NCI-H524 (cell line): Measurements from ENCODE around the gene PLCB1.
A peak's percentile ranks its signal among the peaks of the same experiment; 100 is the strongest.
"Not testable (repeated sequence)": the region's sequence is repeated elsewhere in the genome, so short reads cannot be mapped to it uniquely, and the experiment has no call there.

ENCODE experiments used
- DNase-seq, 2 experiments: peaks; one replicate each; lab custom pipeline; 2025; lab: John Stamatoyannopoulos, UW

The PLCB1 gene

GRCh38 chr20:8156235-8157079 is 24.4 kb downstream of the PLCB1 start:
- DNase-seq: peak in 1 of 2 experiments; percentile 14

- not testable (repeated sequence) for DNase-seq
Observed at GRCh38 chr20:8159217-8159616, 27.2 kb downstream of the PLCB1 start.

GRCh38 chr20:8161264-8162071 is 29.4 kb downstream of the PLCB1 start:
- DNase-seq: no peak

- DNase-seq: no peak
Observed at GRCh38 chr20:8162610-8163009, 30.5 kb downstream of the PLCB1 start.

GRCh38 chr20:8163543-8163942 is 31.5 kb downstream of the PLCB1 start:
- DNase-seq: no peak

- no peak for DNase-seq
Observed at GRCh38 chr20:8166730-8167129, 34.7 kb downstream of the PLCB1 start.

GRCh38 chr20:8168785-8169288 is 36.8 kb downstream of the PLCB1 start:
- DNase-seq: no peak

- no peak for DNase-seq
Observed at GRCh38 chr20:8170921-8171320, 38.9 kb downstream of the PLCB1 start.

- DNase-seq: no peak
Observed at GRCh38 chr20:8172191-8172590, 40.1 kb downstream of the PLCB1 start.

- peak; percentile 74 to 93 for DNase-seq
Observed at GRCh38 chr20:8175741-8176675, 43.9 kb downstream of the PLCB1 start.

- no peak for DNase-seq
Observed at GRCh38 chr20:8183526-8183925, 51.5 kb downstream of the PLCB1 start.

- no peak for DNase-seq
Observed at GRCh38 chr20:8187740-8188139, 55.7 kb downstream of the PLCB1 start.

- DNase-seq: no peak
Observed at GRCh38 chr20:8190043-8190880, 58.2 kb downstream of the PLCB1 start.

- no peak for DNase-seq
Observed at GRCh38 chr20:8194721-8195120, 62.7 kb downstream of the PLCB1 start.

GRCh38 chr20:8196096-8196495 is 64.0 kb downstream of the PLCB1 start:
- DNase-seq: no peak

GRCh38 chr20:8200220-8200619 is 68.2 kb downstream of the PLCB1 start:
- DNase-seq: no peak

GRCh38 chr20:8203366-8203765 is 71.3 kb downstream of the PLCB1 start:
- DNase-seq: no peak

GRCh38 chr20:8205996-8206395 is 73.9 kb downstream of the PLCB1 start:
- no peak for DNase-seq

- DNase-seq: peak in 1 of 2 experiments; percentile 56
Observed at GRCh38 chr20:8208226-8208625, 76.2 kb downstream of the PLCB1 start.

GRCh38 chr20:8209061-8209460 is 77.0 kb downstream of the PLCB1 start:
- peak in 1 of 2 experiments; percentile 34 for DNase-seq

GRCh38 chr20:8210749-8211148 is 78.7 kb downstream of the PLCB1 start:
- DNase-seq: no peak
